GM12878 (cell line): ENCODE results near the gene SENP1. TPM values are rescaled to one million over a fixed set of nuclear protein-coding genes. Genes with fewer than 3 reads are reported as not detected.

Experiments
- ATAC-seq: fragments of 200-7000 bp; cut with Tn5 transposase; 3 replicates; pipeline ENCODE4 v1.9.1; 2020; ENCODE audit warnings: mild to moderate bottlenecking, moderate library complexity
- BruUV-seq: library from RNA; stranded (reverse); fragments of 400-500 nt; replicated peaks from 2 replicates; lab custom pipeline; 2021; lab: Mats Ljungman, UMichigan
- CTCF ChIA-PET: fragments of 300-600 bp; sonication (Branson Sonifier 250); formaldehyde crosslinking; extraction: SDS; loops from one replicate; lab custom pipeline; 2021; ENCODE audit warnings: inconsistent platforms; lab: Yijun Ruan, JAX
- POLR2A ChIA-PET: fragments of 350-600 bp; formaldehyde crosslinking; extraction: SDS; loops from one replicate; lab custom pipeline; 2021; ENCODE audit warnings: inconsistent platforms; lab: Charles Lee
- RAD21 ChIA-PET: fragments of 300-600 bp; sonication (Branson Sonifier 250); formaldehyde crosslinking; loops from one replicate; lab custom pipeline; 2023; ENCODE audit warnings: antibody characterized with exemption; ENCODE audit not compliant: unreplicated experiment; lab: Charles Lee
- SMC1A ChIA-PET: fragments of 300-600 bp; sonication (Branson Sonifier 250); formaldehyde crosslinking; loops from one replicate; lab custom pipeline; 2023; ENCODE audit not compliant: unreplicated experiment, uncharacterized antibody; lab: Charles Lee
- DNase-seq: peaks from one replicate; pipeline ENCODE4 v3.0.0-alpha.2; 2011; ENCODE audit warnings: low read depth, low spot score
- FAIRE-seq: peaks from 3 replicates; lab custom pipeline; 2011; peaks lifted over from hg19 to GRCh38; lab: Jason Lieb, UNC
- H2AFZ ChIP-seq: 2 replicates; pipeline ENCODE4 v1.6.0; 2011; ENCODE audit warnings: low read depth, low read length, control low read depth; ENCODE audit not compliant: control insufficient read depth
- H3K27ac ChIP-seq: 2 replicates; pipeline ENCODE4 v1.5.1; 2011; ENCODE audit warnings: control low read depth; ENCODE audit not compliant: control insufficient read depth, insufficient read depth
- H3K27me3 ChIP-seq, 2 experiments: replicated peaks in 1 of 2; 2 replicates each; pipeline versions ENCODE4 v1.6.0 to v1.6.1; 2011; ENCODE audit warnings: low read length in 1 of 2; ENCODE audit not compliant: control insufficient read depth in 2 of 2, insufficient read depth in 2 of 2
- H3K36me3 ChIP-seq, 2 experiments: 2 replicates each; pipeline ENCODE4 v1.5.1; 2011; ENCODE audit warnings: low read length in 1 of 2; ENCODE audit not compliant: control insufficient read depth in 2 of 2, insufficient read depth in 2 of 2
- H3K4me1 ChIP-seq: 2 replicates; pipeline ENCODE4 v1.6.1; 2011; ENCODE audit warnings: mild to moderate bottlenecking, low read length, moderate library complexity, mixed read lengths; ENCODE audit not compliant: control insufficient read depth, insufficient read depth
- H3K4me2 ChIP-seq: 2 replicates; pipeline ENCODE4 v1.6.0; 2011; ENCODE audit warnings: control low read depth; ENCODE audit not compliant: control insufficient read depth, insufficient read depth
- H3K4me3 ChIP-seq: fragments of 200-600 bp; sonication (generic); 2 replicates; pipeline ENCODE4 v1.5.1; 2016
- H3K79me2 ChIP-seq: 2 replicates; pipeline ENCODE4 v1.6.0; 2011; ENCODE audit warnings: low read length; ENCODE audit not compliant: control insufficient read depth, insufficient read depth
- H3K9ac ChIP-seq: 2 replicates; pipeline ENCODE4 v1.8.0; 2011; ENCODE audit warnings: low read length, control low read depth, mixed read lengths; ENCODE audit not compliant: control insufficient read depth, insufficient read depth
- H3K9me3 ChIP-seq: replicated peaks from 3 replicates; pipeline ENCODE4 v1.5.1; 2011; ENCODE audit warnings: mild to moderate bottlenecking, low read length; ENCODE audit not compliant: control insufficient read depth, insufficient read depth
- H4K20me1 ChIP-seq: 2 replicates; pipeline ENCODE4 v1.6.0; 2011; ENCODE audit not compliant: control insufficient read depth, insufficient read depth
- DPF2 ChIP-seq: fragments of 450-650 bp; IDR thresholded peaks from 2 replicates; pipeline ENCODE4 v1.6.1; 2017; ENCODE audit warnings: mild to moderate bottlenecking
- EGR1 ChIP-seq, 2 experiments: IDR thresholded peaks; 1 replicate in 1 of 2; 2 replicates in 1 of 2; pipeline ENCODE4 v1.6.1; 2011 to 2012; ENCODE audit warnings: low read depth in 2 of 2, low read length in 2 of 2, borderline replicate concordance in 1 of 2, mild to moderate bottlenecking in 1 of 2, moderate library complexity in 1 of 2
- IKZF2 ChIP-seq, 2 experiments: fragments of 450-650 bp; IDR thresholded peaks; 2 replicates each; pipeline ENCODE4 v1.6.1; 2017; ENCODE audit warnings: mild to moderate bottlenecking in 2 of 2, moderate library complexity in 2 of 2
- POLR2AphosphoS5 ChIP-seq: IDR thresholded peaks from 2 replicates; pipeline ENCODE4 v1.6.1; 2011; ENCODE audit warnings: mild to moderate bottlenecking, low read length, inconsistent platforms
- SMAD5 ChIP-seq: IDR thresholded peaks from 2 replicates; pipeline ENCODE4 v1.6.1; 2016; ENCODE audit warnings: antibody characterized with exemption, low read depth
- STAT3 ChIP-seq: IDR thresholded peaks from 2 replicates; pipeline ENCODE4 v1.6.1; 2011; ENCODE audit warnings: low read depth, low read length, improper control_type of control experiment
- TCF3 ChIP-seq: IDR thresholded peaks from 2 replicates; pipeline ENCODE4 v1.6.1; 2012; ENCODE audit warnings: low read depth, mild to moderate bottlenecking, low read length, borderline replicate concordance; ENCODE audit not compliant: insufficient read depth
- ZNF207 ChIP-seq: fragments of 450-650 bp; IDR thresholded peaks from 2 replicates; pipeline ENCODE4 v1.6.1; 2014; ENCODE audit warnings: antibody characterized with exemption, mild to moderate bottlenecking, borderline replicate concordance
- ZNF384 ChIP-seq: IDR thresholded peaks from 2 replicates; pipeline ENCODE4 v1.6.1; 2012; ENCODE audit warnings: low read depth, mild to moderate bottlenecking, low read length, improper control_type of control experiment, borderline replicate concordance
- WGBS: methylation state at CpG from one replicate; pipeline ENCODE4 v1.1.6; 2016; ENCODE audit warnings: low lambda C conversion rate; ENCODE audit not compliant: insufficient replicate concordance, insufficient coverage; ENCODE audit errors: missing lambda C conversion rate; 5-methylcytosine and 5-hydroxymethylcytosine counted together
- in situ Hi-C: fragments of 300-500 bp; cut with MboI; formaldehyde crosslinking; loops from 9 replicates; pipeline ENCODE4 v1.14.3; 2018; ENCODE audit warnings: mixed read lengths
- intact Hi-C: fragments of 100-400 bp; cut with micrococcal nuclease; formaldehyde crosslinking; loops from one replicate; pipeline ENCODE4 v1.14.2; 2022; ENCODE audit not compliant: unreplicated experiment
- polyA plus RNA-seq, 11 experiments: library from polyadenylated mRNA; depleted of rRNA in 4 of 11; unstranded in 6 of 11; stranded (reverse) in 5 of 11; fragments of >200 nt; fragmentation: Nextera tagmentation in 4 of 11; fragmentation: Illumina TruSeq in 1 of 11; extraction: Ambion mirVana in 4 of 11; extraction: Trizol in 1 of 11; gene quantifications; 1 replicate in 1 of 11; 2 replicates in 10 of 11; pipeline versions ENCODE4 v1.2.1 to v1.2.3, GENCODE V29; 2011 to 2016; ENCODE audit warnings: inconsistent platforms in 2 of 11, missing spikeins in 2 of 11, low read depth in 1 of 11
- total RNA-seq, 4 experiments: library from RNA; depleted of rRNA in 3 of 4; stranded (reverse); fragments of >200 nt in 3 of 4; fragmentation: Illumina TruSeq in 1 of 4; extraction: Trizol in 1 of 4; gene quantifications; 2 replicates each; pipeline versions ENCODE4 v1.2.1 to v1.2.3, GENCODE V29; 2013 to 2021
- TF ChIP-seq, protein P1 (sequence below): fragments of 150-350 bp; IDR thresholded peaks from 2 replicates; pipeline ENCODE4 v1.6.1; 2016; ENCODE audit warnings: low read depth, low read length
- TF ChIP-seq, protein P2 (sequence below): IDR thresholded peaks from 2 replicates; pipeline ENCODE4 v1.6.1; 2012; ENCODE audit warnings: mild to moderate bottlenecking, low read depth, low read length

SENP1 gene
- total and polyA plus RNA-seq, 10 of the 15 experiments (the other 5 are each of a cell fraction or from before 2014, with no cell fraction given) = 8.1 to 52.4 (median 26.1) TPM

DNA sequence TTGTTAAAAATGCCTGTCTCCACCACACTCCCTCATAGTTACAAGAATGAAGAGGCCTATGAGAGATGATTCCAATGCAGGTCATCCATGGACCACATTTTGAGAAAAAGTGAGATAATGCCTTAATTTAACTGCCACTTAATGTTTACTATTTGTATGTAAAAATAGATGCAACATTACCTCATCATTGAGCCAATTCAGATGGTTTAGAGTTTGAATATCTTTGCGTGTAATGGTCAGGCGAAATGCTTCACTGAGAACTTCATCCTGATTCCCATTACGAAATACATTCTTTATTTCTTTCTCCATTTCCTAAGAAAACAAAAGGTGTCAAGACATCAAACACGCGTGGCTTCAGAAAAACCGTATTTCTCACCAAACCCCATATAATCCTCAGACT, 42.3 kb downstream of the SENP1 start:
- 100% methylated on average over 6 of the region's 6 CpGs for WGBS
- no peaks in the 10 kb centered on the region for H3K4me1 ChIP-seq
- H3K36me3 ChIP-seq = peaks cover 3 to 10% of the 10 kb centered on the region in 2 experiments
- no peak for DNase-seq
- H3K9ac ChIP-seq = no peak overlapping the region
- POLR2A ChIA-PET = no interaction called here
- H3K4me2 ChIP-seq = no peak overlapping the region
- H3K79me2 ChIP-seq = no peaks in the 10 kb centered on the region
- in situ Hi-C loops = no loop called here
- H3K4me3 ChIP-seq = no peak overlapping the region
- intact Hi-C loops = no loop called here
- H3K27ac ChIP-seq = no peak overlapping the region
- TF ChIP-seq ZNF384 (no peak), EGR1 (IDR thresholded peaks at IDR 0.05; ENCODE audit: borderline replicate concordance in 1 of 2, low read depth in 2 of 2, low read length in 2 of 2) (no peak), POLR2AphosphoS5 (no peak), DPF2 (no peak), STAT3 (no peak), SMAD5 (no peak), IKZF2 (IDR thresholded peaks at IDR 0.05) (no peak), TCF3 (no peak), ZNF207 (no peak)
- TF ChIP-seq, protein P1, sequence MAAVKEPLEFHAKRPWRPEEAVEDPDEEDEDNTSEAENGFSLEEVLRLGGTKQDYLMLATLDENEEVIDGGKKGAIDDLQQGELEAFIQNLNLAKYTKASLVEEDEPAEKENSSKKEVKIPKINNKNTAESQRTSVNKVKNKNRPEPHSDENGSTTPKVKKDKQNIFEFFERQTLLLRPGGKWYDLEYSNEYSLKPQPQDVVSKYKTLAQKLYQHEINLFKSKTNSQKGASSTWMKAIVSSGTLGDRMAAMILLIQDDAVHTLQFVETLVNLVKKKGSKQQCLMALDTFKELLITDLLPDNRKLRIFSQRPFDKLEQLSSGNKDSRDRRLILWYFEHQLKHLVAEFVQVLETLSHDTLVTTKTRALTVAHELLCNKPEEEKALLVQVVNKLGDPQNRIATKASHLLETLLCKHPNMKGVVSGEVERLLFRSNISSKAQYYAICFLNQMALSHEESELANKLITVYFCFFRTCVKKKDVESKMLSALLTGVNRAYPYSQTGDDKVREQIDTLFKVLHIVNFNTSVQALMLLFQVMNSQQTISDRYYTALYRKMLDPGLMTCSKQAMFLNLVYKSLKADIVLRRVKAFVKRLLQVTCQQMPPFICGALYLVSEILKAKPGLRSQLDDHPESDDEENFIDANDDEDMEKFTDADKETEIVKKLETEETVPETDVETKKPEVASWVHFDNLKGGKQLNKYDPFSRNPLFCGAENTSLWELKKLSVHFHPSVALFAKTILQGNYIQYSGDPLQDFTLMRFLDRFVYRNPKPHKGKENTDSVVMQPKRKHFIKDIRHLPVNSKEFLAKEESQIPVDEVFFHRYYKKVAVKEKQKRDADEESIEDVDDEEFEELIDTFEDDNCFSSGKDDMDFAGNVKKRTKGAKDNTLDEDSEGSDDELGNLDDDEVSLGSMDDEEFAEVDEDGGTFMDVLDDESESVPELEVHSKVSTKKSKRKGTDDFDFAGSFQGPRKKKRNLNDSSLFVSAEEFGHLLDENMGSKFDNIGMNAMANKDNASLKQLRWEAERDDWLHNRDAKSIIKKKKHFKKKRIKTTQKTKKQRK = no peak
- TF ChIP-seq, protein P2, sequence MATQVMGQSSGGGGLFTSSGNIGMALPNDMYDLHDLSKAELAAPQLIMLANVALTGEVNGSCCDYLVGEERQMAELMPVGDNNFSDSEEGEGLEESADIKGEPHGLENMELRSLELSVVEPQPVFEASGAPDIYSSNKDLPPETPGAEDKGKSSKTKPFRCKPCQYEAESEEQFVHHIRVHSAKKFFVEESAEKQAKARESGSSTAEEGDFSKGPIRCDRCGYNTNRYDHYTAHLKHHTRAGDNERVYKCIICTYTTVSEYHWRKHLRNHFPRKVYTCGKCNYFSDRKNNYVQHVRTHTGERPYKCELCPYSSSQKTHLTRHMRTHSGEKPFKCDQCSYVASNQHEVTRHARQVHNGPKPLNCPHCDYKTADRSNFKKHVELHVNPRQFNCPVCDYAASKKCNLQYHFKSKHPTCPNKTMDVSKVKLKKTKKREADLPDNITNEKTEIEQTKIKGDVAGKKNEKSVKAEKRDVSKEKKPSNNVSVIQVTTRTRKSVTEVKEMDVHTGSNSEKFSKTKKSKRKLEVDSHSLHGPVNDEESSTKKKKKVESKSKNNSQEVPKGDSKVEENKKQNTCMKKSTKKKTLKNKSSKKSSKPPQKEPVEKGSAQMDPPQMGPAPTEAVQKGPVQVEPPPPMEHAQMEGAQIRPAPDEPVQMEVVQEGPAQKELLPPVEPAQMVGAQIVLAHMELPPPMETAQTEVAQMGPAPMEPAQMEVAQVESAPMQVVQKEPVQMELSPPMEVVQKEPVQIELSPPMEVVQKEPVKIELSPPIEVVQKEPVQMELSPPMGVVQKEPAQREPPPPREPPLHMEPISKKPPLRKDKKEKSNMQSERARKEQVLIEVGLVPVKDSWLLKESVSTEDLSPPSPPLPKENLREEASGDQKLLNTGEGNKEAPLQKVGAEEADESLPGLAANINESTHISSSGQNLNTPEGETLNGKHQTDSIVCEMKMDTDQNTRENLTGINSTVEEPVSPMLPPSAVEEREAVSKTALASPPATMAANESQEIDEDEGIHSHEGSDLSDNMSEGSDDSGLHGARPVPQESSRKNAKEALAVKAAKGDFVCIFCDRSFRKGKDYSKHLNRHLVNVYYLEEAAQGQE = no peak
- BruUV-seq = no TSS peak
- RAD21 ChIA-PET = no interaction called here
- FAIRE-seq = no peak
- H3K27me3 ChIP-seq = no peaks in the 10 kb centered on the region
- no peak overlapping the region for H2AFZ ChIP-seq
- H3K9me3 ChIP-seq = no peaks in the 10 kb centered on the region; the same call in 1 of the 3 replicates
- CTCF ChIA-PET = no interaction called here
- H4K20me1 ChIP-seq = no peaks in the 10 kb centered on the region
- no peak for ATAC-seq
- SMC1A ChIA-PET = no interaction called here
